ENCODE data around the gene HCLS1.

DNA sequence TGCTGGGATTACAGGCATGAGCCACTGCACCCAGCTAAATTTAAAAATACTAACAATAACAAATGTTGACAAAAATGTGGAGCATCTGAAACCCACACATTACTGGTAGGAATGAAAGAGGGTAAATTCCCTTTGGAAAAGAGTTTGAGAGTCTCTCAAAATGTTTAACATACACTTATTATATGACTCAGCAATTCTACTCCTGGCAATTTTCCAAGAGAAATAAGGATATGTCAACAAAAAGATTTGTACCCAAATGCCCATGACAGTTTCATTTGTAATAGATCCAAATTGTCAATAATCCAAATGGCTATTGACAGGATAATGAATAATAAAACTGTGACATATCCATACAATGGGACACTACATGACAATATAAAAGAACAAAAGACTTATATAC is 9.0 kb downstream of the HCLS1 start:
- TF ChIP-seq, protein P1, sequence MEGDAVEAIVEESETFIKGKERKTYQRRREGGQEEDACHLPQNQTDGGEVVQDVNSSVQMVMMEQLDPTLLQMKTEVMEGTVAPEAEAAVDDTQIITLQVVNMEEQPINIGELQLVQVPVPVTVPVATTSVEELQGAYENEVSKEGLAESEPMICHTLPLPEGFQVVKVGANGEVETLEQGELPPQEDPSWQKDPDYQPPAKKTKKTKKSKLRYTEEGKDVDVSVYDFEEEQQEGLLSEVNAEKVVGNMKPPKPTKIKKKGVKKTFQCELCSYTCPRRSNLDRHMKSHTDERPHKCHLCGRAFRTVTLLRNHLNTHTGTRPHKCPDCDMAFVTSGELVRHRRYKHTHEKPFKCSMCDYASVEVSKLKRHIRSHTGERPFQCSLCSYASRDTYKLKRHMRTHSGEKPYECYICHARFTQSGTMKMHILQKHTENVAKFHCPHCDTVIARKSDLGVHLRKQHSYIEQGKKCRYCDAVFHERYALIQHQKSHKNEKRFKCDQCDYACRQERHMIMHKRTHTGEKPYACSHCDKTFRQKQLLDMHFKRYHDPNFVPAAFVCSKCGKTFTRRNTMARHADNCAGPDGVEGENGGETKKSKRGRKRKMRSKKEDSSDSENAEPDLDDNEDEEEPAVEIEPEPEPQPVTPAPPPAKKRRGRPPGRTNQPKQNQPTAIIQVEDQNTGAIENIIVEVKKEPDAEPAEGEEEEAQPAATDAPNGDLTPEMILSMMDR (IDR thresholded peaks at IDR 0.05) = no peak
- TF ChIP-seq EZH2 (IDR thresholded peaks at IDR 0.05; ENCODE audit: borderline replicate concordance, insufficient read depth, low read depth, low read length, poor library complexity, severe bottlenecking) = no peak

Measured in B cell (primary cell).